ENCODE results near the gene YWHAQ. TPM values are rescaled to one million over a fixed set of nuclear protein-coding genes. Genes with fewer than 3 reads are reported as not detected.

Gene YWHAQ
- total and polyA plus RNA-seq, 2 of the 4 experiments (the other 2 are of a cell fraction) = 196 to 255 TPM

DNA sequence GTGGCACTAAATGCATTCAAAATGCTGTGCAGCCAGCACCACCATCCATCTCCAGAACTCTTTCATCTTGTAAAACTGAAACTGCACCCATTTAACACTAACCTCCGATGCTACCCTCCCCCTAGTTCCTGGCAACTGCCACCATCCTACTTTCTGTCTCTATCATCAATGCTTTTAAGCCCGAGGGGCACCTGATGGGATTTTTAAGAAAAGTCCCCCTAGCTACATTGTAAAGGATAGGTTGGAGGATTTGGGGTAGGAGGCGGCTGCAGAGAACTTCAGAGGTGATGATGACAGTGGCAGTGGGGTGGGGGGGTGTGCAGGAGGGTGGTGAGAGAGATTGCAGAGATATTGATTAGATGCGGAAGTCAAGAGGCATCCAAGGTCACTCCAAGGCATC lies 10.8 kb upstream of the YWHAQ start:
- Histone ChIP-seq H3K9ac (ENCODE audit: low read depth, low read length) (no peak overlapping the region), H3K18ac (ENCODE audit: low read depth, low read length) (no peak overlapping the region), H2AFZ (replicated peaks; ENCODE audit: low read length, poor library complexity) (no peak overlapping the region), H2BK20ac (ENCODE audit: low read depth, low read length) (no peak overlapping the region), H2AK5ac (ENCODE audit: low read depth, low read length) (no peak overlapping the region), H3K14ac (replicated peaks; ENCODE audit: low read depth, low read length) (no peak overlapping the region), H3K4me3 (ENCODE audit: insufficient read depth, low read depth, low read length) (no peak overlapping the region), H3K4me1 (ENCODE audit: control insufficient read depth, insufficient read depth, low read length) (peaks cover 26% of the 10 kb centered on the region), H3K27ac (ENCODE audit: insufficient read depth, low read length) (no peak overlapping the region), H3K79me1 (ENCODE audit: low read depth in 1 of 2, low read length in 2 of 2) (peaks cover 0 to 15% of the 10 kb centered on the region in 2 experiments; a peak in 1 of 4 replicates), H3K36me3 (ENCODE audit: control insufficient read depth, insufficient read depth, low read length) (no peaks in the 10 kb centered on the region), H2BK15ac (ENCODE audit: low read depth, low read length) (no peak overlapping the region), H3K56ac (ENCODE audit: extremely low read depth, insufficient read depth, low read length) (no peak overlapping the region), H3K4ac (ENCODE audit: low read depth, low read length) (no peak overlapping the region), H3K27me3 (ENCODE audit: control insufficient read depth, insufficient read depth, low read length) (0 out of 2 replicates have a peak, but pooled peaks cover under 1% of the 10 kb centered on the region), H4K20me1 (ENCODE audit: insufficient read depth, low read length) (no peaks in the 10 kb centered on the region), H4K8ac (ENCODE audit: low read depth in 2 of 2, low read length in 2 of 2) (no peak overlapping the region), H3K4me2 (ENCODE audit: low read depth, low read length) (no peak overlapping the region), H2BK5ac (ENCODE audit: low read depth, low read length, poor library complexity, severe bottlenecking) (no peak overlapping the region), H4K5ac (ENCODE audit: low read depth, low read length) (no peak overlapping the region), H2BK120ac (ENCODE audit: low read depth, low read length) (no peak overlapping the region), H3K23ac (ENCODE audit: low read depth, low read length) (no peak overlapping the region), H3K9me3 (ENCODE audit: control insufficient read depth, insufficient read depth, low read length) (no peaks in the 10 kb centered on the region), H2AK9ac (replicated peaks; ENCODE audit: low read depth, low read length, poor library complexity) (no peak overlapping the region), H4K91ac (ENCODE audit: insufficient read depth, low read depth, low read length) (no peak overlapping the region), H3K9me1 (ENCODE audit: insufficient read depth, low read length) (peaks cover 28% of the 10 kb centered on the region)
- intact Hi-C loops (cut with micrococcal nuclease) (no loop called here), dilution Hi-C loops (cut with HindIII; ENCODE audit: low sequenced_read_pairs, unreplicated experiment) (no loop called here), in situ Hi-C loops (cut with MboI; ENCODE audit: low sequenced_read_pairs) (no loop called here)
- ATAC-seq (ENCODE audit: low read depth) (no peak), DNase-seq (no peak)
- WGBS, 2 experiments (ENCODE audit: extremely low coverage in 2 of 2, insufficient read length in 1 of 2) = 100% methylated on average over 1 of the region's 4 CpGs; no CpG with 5 or more reads in 1 of the 2 experiments
- ChIA-PET POLR2A (ENCODE audit: unreplicated experiment) (no interaction called here), CTCF (no interaction called here)
- BruUV-seq (replicated peaks) = no TSS peak
- TF ChIP-seq RFX5 (IDR thresholded peaks at IDR 0.05; ENCODE audit: low read depth, low read length) (no peak), CEBPB (IDR thresholded peaks at IDR 0.05; ENCODE audit: low read depth, low read length) (no peak), BHLHE40 (IDR thresholded peaks at IDR 0.05; ENCODE audit: low read depth, low read length) (no peak), SMC3 (IDR thresholded peaks at IDR 0.05; ENCODE audit: low read depth, low read length) (no peak), RCOR1 (IDR thresholded peaks at IDR 0.05; ENCODE audit: insufficient replicate concordance, low read length) (no peak), MAFK (IDR thresholded peaks at IDR 0.05; ENCODE audit: low read depth, low read length) (no peak), RAD21 (IDR thresholded peaks at IDR 0.05; ENCODE audit: low read length) (no peak), MXI1 (IDR thresholded peaks at IDR 0.05; ENCODE audit: borderline replicate concordance, low read depth, low read length) (no peak), MAZ (IDR thresholded peaks at IDR 0.05; ENCODE audit: borderline replicate concordance, low read depth, low read length) (no peak), CHD1 (IDR thresholded peaks at IDR 0.05; ENCODE audit: low read depth, low read length) (no peak)
- TF ChIP-seq, protein P1, sequence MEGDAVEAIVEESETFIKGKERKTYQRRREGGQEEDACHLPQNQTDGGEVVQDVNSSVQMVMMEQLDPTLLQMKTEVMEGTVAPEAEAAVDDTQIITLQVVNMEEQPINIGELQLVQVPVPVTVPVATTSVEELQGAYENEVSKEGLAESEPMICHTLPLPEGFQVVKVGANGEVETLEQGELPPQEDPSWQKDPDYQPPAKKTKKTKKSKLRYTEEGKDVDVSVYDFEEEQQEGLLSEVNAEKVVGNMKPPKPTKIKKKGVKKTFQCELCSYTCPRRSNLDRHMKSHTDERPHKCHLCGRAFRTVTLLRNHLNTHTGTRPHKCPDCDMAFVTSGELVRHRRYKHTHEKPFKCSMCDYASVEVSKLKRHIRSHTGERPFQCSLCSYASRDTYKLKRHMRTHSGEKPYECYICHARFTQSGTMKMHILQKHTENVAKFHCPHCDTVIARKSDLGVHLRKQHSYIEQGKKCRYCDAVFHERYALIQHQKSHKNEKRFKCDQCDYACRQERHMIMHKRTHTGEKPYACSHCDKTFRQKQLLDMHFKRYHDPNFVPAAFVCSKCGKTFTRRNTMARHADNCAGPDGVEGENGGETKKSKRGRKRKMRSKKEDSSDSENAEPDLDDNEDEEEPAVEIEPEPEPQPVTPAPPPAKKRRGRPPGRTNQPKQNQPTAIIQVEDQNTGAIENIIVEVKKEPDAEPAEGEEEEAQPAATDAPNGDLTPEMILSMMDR (conservative IDR thresholded peaks at IDR 0.05; ENCODE audit: low read depth, low read length) = no peak
- TF ChIP-seq, protein P2, sequence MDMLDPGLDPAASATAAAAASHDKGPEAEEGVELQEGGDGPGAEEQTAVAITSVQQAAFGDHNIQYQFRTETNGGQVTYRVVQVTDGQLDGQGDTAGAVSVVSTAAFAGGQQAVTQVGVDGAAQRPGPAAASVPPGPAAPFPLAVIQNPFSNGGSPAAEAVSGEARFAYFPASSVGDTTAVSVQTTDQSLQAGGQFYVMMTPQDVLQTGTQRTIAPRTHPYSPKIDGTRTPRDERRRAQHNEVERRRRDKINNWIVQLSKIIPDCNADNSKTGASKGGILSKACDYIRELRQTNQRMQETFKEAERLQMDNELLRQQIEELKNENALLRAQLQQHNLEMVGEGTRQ (IDR thresholded peaks at IDR 0.05; ENCODE audit: low read depth, low read length) = no peak
